Upper lobe of left lung (tissue), 6 donors: ENCODE data around the gene TAF3. TPM values are rescaled to one million over a fixed set of nuclear protein-coding genes. Genes with fewer than 3 reads are reported as not detected.

Source experiments
- ATAC-seq, 2 donors: fragments of 200-7000 bp; cut with Tn5 transposase; one replicate each; pipeline ENCODE4 v1.9.1; 2022; ENCODE audit warnings: mild to moderate bottlenecking in 2 of 2, moderate library complexity in 2 of 2; ENCODE audit not compliant: low FRiP score in 2 of 2
- DNase-seq, 2 donors: peaks; one replicate each; pipeline ENCODE4 v3.0.0-alpha.2; 2019 to 2020
- H3K27ac ChIP-seq, 4 donors: fragments of 200-600 bp; sonication (generic); one replicate each; pipeline ENCODE4 v1.5.1; 2016 to 2019
- H3K27me3 ChIP-seq, 4 donors: fragments of 200-600 bp; sonication (generic); one replicate each; pipeline ENCODE4 v1.5.1; 2017 to 2019
- H3K36me3 ChIP-seq, 4 donors: fragments of 200-600 bp; sonication (generic); one replicate each; pipeline ENCODE4 v1.5.1; 2016 to 2019
- H3K4me1 ChIP-seq, 4 donors: fragments of 200-600 bp; sonication (generic); one replicate each; pipeline ENCODE4 v1.5.1; 2018 to 2019
- H3K4me3 ChIP-seq, 4 donors: fragments of 200-600 bp; sonication (generic); one replicate each; pipeline ENCODE4 v1.5.1; 2017 to 2019; ENCODE audit warnings: mild to moderate bottlenecking in 2 of 4, moderate library complexity in 1 of 4
- H3K9me3 ChIP-seq, 4 donors: fragments of 200-600 bp; sonication (generic); one replicate each; pipeline ENCODE4 v1.5.1; 2018 to 2019
- EP300 ChIP-seq, 4 donors: sonication (generic); formaldehyde crosslinking; IDR thresholded peaks; one replicate each; pipeline ENCODE4 v1.5.1; 2017; ENCODE audit warnings: antibody characterized with exemption in 4 of 4, control low read depth in 2 of 4
- POLR2A ChIP-seq, 4 donors: fragments of 450-650 bp; IDR thresholded peaks; one replicate each; pipeline ENCODE4 v1.5.1; 2016 to 2017; ENCODE audit warnings: antibody characterized with exemption in 4 of 4, mild to moderate bottlenecking in 2 of 4
- POLR2AphosphoS5 ChIP-seq, 2 donors: sonication (generic); formaldehyde crosslinking; IDR thresholded peaks; one replicate each; pipeline ENCODE4 v1.5.1; 2017; ENCODE audit warnings: antibody characterized with exemption in 2 of 2
- WGBS, 2 donors: methylation state at CpG; one replicate each; pipeline ENCODE4 v1.1.5; 2017 to 2018; 5-methylcytosine and 5-hydroxymethylcytosine counted together
- total RNA-seq, 6 donors: library from RNA; depleted of rRNA in 4 of 6; stranded (reverse); fragments of >200 nt in 4 of 6; gene quantifications; one replicate each; pipeline versions ENCODE4 v1.1.0 to v1.2.1, GENCODE V29; 2016 to 2021
- TF ChIP-seq, protein P1 (sequence below), 6 experiments: fragments of 450-650 bp in 4 of 6; fragments of 200-600 bp in 2 of 6; sonication (generic) in 2 of 6; IDR thresholded peaks; one replicate each; pipeline ENCODE4 v1.5.1; 2016 to 2019; ENCODE audit warnings: antibody characterized with exemption in 6 of 6
- donor health status: DM: no; HTN: no; CAD: no; lungs with moderate emphysema.
- donor health status: DM: no; HTN: yes; CAD: no; lungs with severe emphysema.

TAF3 gene
- total RNA-seq, 6 donors from 2014 or later = 6.8 to 16.8 (median 10.1) TPM

- no peak for ATAC-seq
- no peak for TF ChIP-seq POLR2A (IDR thresholded peaks at IDR 0.05)
- no peak for TF ChIP-seq EP300 (IDR thresholded peaks at IDR 0.05)
- Histone ChIP-seq H3K27me3 (no peaks in the 10 kb centered on the region), H3K4me3 (no peak overlapping the region), H3K4me1 (peaks cover 0 to 10% (median 0%) of the 10 kb centered on the region in 4 donors), H3K9me3 (no peaks in the 10 kb centered on the region), H3K27ac (no peak overlapping the region), H3K36me3 (no peaks in the 10 kb centered on the region)
- 95 to 98% methylated on average over 5 of the region's 5 CpGs for WGBS, 2 donors
- no peak for DNase-seq
These were observed 140.1 kb downstream of the TAF3 start for GRCh38 chr10:7958442-7958841.

DNA sequence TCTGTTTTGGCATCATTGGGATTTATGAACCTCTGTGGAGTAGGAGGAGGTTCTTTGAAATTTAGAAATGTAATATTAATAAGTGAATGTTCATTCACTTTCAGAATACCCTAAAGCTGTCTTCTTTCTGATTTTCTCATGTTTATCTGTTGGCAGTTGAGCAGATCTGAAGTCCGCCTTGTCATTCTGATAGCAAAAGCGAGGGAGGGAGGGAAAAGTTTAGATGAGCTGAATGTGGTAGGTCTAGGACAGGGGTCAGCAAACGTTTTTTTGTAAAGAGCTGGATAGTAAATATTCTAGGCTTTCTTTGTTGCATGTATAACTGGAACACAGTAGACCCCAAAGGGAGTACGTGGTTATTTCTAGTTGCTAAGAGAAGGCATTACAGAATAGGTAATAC is 141.8 kb downstream of the TAF3 start:
- peaks cover 4 to 13% (median 9%) of the 10 kb centered on the region in 4 donors for H3K36me3 ChIP-seq
- H3K4me1 ChIP-seq = peaks cover 0 to 10% (median 0%) of the 10 kb centered on the region in 4 donors
- DNase-seq = no peak
- H3K27me3 ChIP-seq = no peaks in the 10 kb centered on the region
- no peaks in the 10 kb centered on the region for H3K9me3 ChIP-seq
- 75 to 77% methylated on average over 4 of the region's 4 CpGs for WGBS, 2 donors
- TF ChIP-seq POLR2AphosphoS5 (IDR thresholded peaks at IDR 0.05) (no peak), EP300 (IDR thresholded peaks at IDR 0.05) (no peak), POLR2A (IDR thresholded peaks at IDR 0.05) (no peak)
- TF ChIP-seq, protein P1, sequence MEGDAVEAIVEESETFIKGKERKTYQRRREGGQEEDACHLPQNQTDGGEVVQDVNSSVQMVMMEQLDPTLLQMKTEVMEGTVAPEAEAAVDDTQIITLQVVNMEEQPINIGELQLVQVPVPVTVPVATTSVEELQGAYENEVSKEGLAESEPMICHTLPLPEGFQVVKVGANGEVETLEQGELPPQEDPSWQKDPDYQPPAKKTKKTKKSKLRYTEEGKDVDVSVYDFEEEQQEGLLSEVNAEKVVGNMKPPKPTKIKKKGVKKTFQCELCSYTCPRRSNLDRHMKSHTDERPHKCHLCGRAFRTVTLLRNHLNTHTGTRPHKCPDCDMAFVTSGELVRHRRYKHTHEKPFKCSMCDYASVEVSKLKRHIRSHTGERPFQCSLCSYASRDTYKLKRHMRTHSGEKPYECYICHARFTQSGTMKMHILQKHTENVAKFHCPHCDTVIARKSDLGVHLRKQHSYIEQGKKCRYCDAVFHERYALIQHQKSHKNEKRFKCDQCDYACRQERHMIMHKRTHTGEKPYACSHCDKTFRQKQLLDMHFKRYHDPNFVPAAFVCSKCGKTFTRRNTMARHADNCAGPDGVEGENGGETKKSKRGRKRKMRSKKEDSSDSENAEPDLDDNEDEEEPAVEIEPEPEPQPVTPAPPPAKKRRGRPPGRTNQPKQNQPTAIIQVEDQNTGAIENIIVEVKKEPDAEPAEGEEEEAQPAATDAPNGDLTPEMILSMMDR (IDR thresholded peaks at IDR 0.05) = no peak
- no peak overlapping the region for H3K27ac ChIP-seq
- no peak for ATAC-seq
- H3K4me3 ChIP-seq = no peak overlapping the region

- TF ChIP-seq, protein P1 (IDR thresholded peaks at IDR 0.05) = no peak
- TF ChIP-seq POLR2AphosphoS5 (IDR thresholded peaks at IDR 0.05) (no peak), POLR2A (IDR thresholded peaks at IDR 0.05) (no peak), EP300 (IDR thresholded peaks at IDR 0.05) (no peak)
- Histone ChIP-seq H3K4me3 (no peak overlapping the region), H3K36me3 (peaks cover 4 to 13% (median 10%) of the 10 kb centered on the region in 4 donors), H3K27ac (no peak overlapping the region), H3K9me3 (no peaks in the 10 kb centered on the region), H3K27me3 (no peaks in the 10 kb centered on the region), H3K4me1 (no peaks in the 10 kb centered on the region)
- no peak for ATAC-seq
- DNase-seq = no peak
- WGBS, 2 donors = 80 to 84% methylated on average over 5 of the region's 5 CpGs
These were observed 144.3 kb downstream of the TAF3 start for GRCh38 chr10:7962592-7962991.

DNA sequence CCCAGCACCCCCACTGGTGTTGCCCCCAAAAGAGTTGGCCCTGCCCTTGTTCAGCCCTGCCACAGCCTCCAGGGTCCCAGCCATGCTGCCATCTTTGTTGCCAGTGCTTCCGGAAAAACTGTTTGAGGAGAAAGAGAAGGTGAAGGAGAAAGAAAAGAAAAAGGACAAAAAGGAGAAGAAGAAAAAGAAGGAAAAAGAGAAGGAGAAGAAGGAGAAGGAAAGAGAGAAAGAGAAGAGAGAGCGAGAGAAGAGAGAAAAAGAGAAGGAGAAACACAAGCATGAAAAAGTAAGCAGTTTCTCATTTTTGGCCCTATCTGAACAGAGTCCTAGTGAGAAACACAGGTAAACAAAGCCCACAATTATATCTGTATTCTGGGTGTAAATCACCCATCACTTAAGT is 147.2 kb downstream of the TAF3 start:
- Histone ChIP-seq H3K4me3 (no peak overlapping the region), H3K27ac (no peak overlapping the region), H3K9me3 (no peaks in the 10 kb centered on the region), H3K36me3 (peaks cover 4 to 13% (median 10%) of the 10 kb centered on the region in 4 donors), H3K27me3 (no peaks in the 10 kb centered on the region), H3K4me1 (peaks cover 0 to 4% (median 0%) of the 10 kb centered on the region in 4 donors)
- no peak for TF ChIP-seq POLR2A (IDR thresholded peaks at IDR 0.05)
- TF ChIP-seq, protein P1 (IDR thresholded peaks at IDR 0.05) = no peak
- TF ChIP-seq POLR2AphosphoS5 (IDR thresholded peaks at IDR 0.05) = no peak
- TF ChIP-seq EP300 (IDR thresholded peaks at IDR 0.05) = no peak
- WGBS, 2 donors = 92 to 98% methylated on average over 2 of the region's 2 CpGs
- DNase-seq = no peak
- ATAC-seq = no peak

DNA sequence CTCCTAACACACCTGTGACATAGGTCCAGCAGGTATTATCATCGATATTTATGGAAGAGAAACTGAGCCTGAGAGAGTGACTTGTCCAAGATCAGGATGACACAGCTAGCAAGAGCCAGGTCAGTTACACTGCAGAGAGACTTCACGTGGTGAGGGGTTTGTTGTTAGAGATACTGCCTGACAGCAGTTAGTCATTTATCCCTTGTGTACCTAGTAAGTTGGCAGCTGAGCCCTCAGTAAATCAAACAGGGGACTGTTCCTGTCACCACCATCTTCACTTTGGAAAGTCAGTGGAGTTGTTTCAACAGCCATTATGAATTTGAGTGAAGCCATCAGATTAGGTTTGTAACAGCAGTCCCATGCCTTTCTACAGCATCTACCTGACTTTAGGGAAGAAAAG is 148.7 kb downstream of the TAF3 start:
- no peak for ATAC-seq
- TF ChIP-seq POLR2AphosphoS5 (IDR thresholded peaks at IDR 0.05) (no peak), EP300 (IDR thresholded peaks at IDR 0.05) (no peak), POLR2A (IDR thresholded peaks at IDR 0.05) (no peak)
- TF ChIP-seq, protein P1 (IDR thresholded peaks at IDR 0.05) = no peak
- Histone ChIP-seq H3K27me3 (no peaks in the 10 kb centered on the region), H3K36me3 (peaks cover 4 to 13% (median 10%) of the 10 kb centered on the region in 4 donors), H3K9me3 (no peaks in the 10 kb centered on the region), H3K4me1 (peaks cover 0 to 4% (median 0%) of the 10 kb centered on the region in 4 donors), H3K4me3 (no peak overlapping the region), H3K27ac (no peak overlapping the region)
- 86 to 95% methylated on average over 2 of the region's 2 CpGs for WGBS, 2 donors
- no peak for DNase-seq
